ENCODE data around the gene BOC. TPM values are rescaled to one million over a fixed set of nuclear protein-coding genes. Genes with fewer than 3 reads are reported as not detected.

BOC gene
- total and polyA plus RNA-seq, 10 donors: 1.5 to 21.9 (median 13.5) TPM

DNA sequence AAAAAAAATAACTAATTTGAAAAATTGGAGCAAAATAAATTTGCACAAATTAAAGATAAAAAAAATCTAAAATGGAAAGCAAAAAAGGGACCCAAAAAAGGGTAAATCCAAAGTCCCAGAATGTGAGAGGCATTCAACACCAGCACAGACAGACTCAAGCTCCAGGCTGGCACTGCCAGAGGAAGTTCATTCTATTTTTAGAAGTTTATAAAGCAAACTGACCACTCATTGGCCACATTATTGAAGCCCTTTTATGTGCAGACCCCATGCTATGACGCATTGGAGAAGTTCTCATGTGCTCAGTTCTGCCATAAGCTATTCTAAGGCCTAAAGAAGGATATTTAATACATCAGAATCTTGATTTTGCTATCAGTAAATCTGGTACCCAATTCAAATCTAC, 17.6 kb upstream of the BOC start:
- H3K4me3 ChIP-seq: no peak overlapping the region
- intact Hi-C loops (cut with DNase I; ENCODE audit: low total_unique reads): no loop called here
- no peaks in the 10 kb centered on the region for H3K36me3 ChIP-seq
- no peaks in the 10 kb centered on the region for H3K4me1 ChIP-seq
- no peaks in the 10 kb centered on the region for H3K27me3 ChIP-seq (replicated peaks in 1 of 7)
- no peak for DNase-seq
- H3K27ac ChIP-seq: no peak overlapping the region
- peaks cover 0 to 6% (median 0%) of the 10 kb centered on the region in 8 donors for H3K9me3 ChIP-seq
- WGBS, 5 donors: 74 to 78% (median 76%) methylated on average over 1 of the region's 1 CpG
- TF ChIP-seq POLR2AphosphoS5 (IDR thresholded peaks at IDR 0.05) (no peak), POLR2A (IDR thresholded peaks at IDR 0.05) (no peak)
- TF ChIP-seq, protein P1, sequence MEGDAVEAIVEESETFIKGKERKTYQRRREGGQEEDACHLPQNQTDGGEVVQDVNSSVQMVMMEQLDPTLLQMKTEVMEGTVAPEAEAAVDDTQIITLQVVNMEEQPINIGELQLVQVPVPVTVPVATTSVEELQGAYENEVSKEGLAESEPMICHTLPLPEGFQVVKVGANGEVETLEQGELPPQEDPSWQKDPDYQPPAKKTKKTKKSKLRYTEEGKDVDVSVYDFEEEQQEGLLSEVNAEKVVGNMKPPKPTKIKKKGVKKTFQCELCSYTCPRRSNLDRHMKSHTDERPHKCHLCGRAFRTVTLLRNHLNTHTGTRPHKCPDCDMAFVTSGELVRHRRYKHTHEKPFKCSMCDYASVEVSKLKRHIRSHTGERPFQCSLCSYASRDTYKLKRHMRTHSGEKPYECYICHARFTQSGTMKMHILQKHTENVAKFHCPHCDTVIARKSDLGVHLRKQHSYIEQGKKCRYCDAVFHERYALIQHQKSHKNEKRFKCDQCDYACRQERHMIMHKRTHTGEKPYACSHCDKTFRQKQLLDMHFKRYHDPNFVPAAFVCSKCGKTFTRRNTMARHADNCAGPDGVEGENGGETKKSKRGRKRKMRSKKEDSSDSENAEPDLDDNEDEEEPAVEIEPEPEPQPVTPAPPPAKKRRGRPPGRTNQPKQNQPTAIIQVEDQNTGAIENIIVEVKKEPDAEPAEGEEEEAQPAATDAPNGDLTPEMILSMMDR (IDR thresholded peaks at IDR 0.05 in 8 of 11, conservative IDR thresholded peaks at IDR 0.05 in 3 of 11): no peak

GRCh38 chr3:113194823-113195401, 16.4 kb upstream of the BOC start:
- DNase-seq: no peak
- Histone ChIP-seq H3K36me3 (no peaks in the 10 kb centered on the region), H3K4me1 (no peaks in the 10 kb centered on the region), H3K9me3 (no peaks in the 10 kb centered on the region), H3K27me3 (replicated peaks in 1 of 7) (no peaks in the 10 kb centered on the region), H3K4me3 (no peak overlapping the region), H3K27ac (no peak overlapping the region)
- intact Hi-C loops (cut with DNase I; ENCODE audit: low total_unique reads): no loop called here
- TF ChIP-seq POLR2AphosphoS5 (IDR thresholded peaks at IDR 0.05): no peak
- no peak for TF ChIP-seq POLR2A (IDR thresholded peaks at IDR 0.05)
- TF ChIP-seq, protein P1 (IDR thresholded peaks at IDR 0.05 in 8 of 11, conservative IDR thresholded peaks at IDR 0.05 in 3 of 11): no peak
- 93 to 99% (median 95%) methylated on average over 4 of the region's 4 CpGs for WGBS, 5 donors

DNA sequence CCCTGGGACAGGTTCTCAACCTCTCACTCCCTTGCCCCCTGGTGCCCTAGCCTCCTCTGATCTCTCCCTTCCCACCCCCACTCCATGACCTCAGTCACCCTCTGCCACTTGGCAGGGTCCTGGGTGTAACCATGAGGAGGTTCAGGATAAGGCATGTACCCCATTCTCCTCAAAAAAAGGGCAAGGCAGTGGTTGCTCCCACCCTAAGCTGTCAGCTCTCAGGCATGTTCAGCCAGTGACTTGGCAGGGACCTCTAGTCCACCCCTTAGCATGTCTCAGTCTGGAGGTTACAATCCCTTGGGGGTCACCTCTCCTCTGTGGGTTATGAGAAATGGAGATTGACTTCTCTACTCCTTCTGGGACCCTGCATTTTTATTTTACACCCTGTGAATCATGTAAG, 11.0 kb upstream of the BOC start:
- no peaks in the 10 kb centered on the region for H3K9me3 ChIP-seq
- TF ChIP-seq POLR2AphosphoS5 (IDR thresholded peaks at IDR 0.05): no peak
- no peak for TF ChIP-seq POLR2A (IDR thresholded peaks at IDR 0.05)
- TF ChIP-seq, protein P1 (IDR thresholded peaks at IDR 0.05 in 8 of 11, conservative IDR thresholded peaks at IDR 0.05 in 3 of 11): no peak
- no peak for DNase-seq
- intact Hi-C loops (cut with DNase I; ENCODE audit: low total_unique reads): no loop called here
- H3K36me3 ChIP-seq: no peaks in the 10 kb centered on the region
- H3K4me1 ChIP-seq: no peaks in the 10 kb centered on the region
- H3K27ac ChIP-seq: no peak overlapping the region
- H3K27me3 ChIP-seq (replicated peaks in 1 of 7): no peaks in the 10 kb centered on the region
- no peak overlapping the region for H3K4me3 ChIP-seq

- 52 to 88% (median 66%) methylated on average over 1 of the region's 1 CpG for WGBS, 5 donors
Observed at GRCh38 chr3:113200946-113201345, 10.4 kb upstream of the BOC start.

More at GRCh38 chr3:113200946-113201345, 10.4 kb upstream of the BOC start:
- no peaks in the 10 kb centered on the region for H3K4me1 ChIP-seq
- H3K4me3 ChIP-seq: no peak overlapping the region
- TF ChIP-seq POLR2A (IDR thresholded peaks at IDR 0.05): no peak
- TF ChIP-seq, protein P1 (IDR thresholded peaks at IDR 0.05 in 8 of 11, conservative IDR thresholded peaks at IDR 0.05 in 3 of 11): no peak
- intact Hi-C loops (cut with DNase I; ENCODE audit: low total_unique reads): no loop called here
- no peaks in the 10 kb centered on the region for H3K27me3 ChIP-seq (replicated peaks in 1 of 7)
- DNase-seq: no peak
- no peaks in the 10 kb centered on the region for H3K36me3 ChIP-seq
- no peaks in the 10 kb centered on the region for H3K9me3 ChIP-seq
- no peak overlapping the region for H3K27ac ChIP-seq
